Gastrocnemius medialis (tissue), 4 donors: ENCODE measurements around the gene BTF3L4.

Experiments
- POLR2A ChIP-seq, 2 donors: fragments of 450-650 bp; IDR thresholded peaks; one replicate each; pipeline ENCODE4 v1.6.1; 2017; ENCODE audit warnings: antibody characterized with exemption in 2 of 2, mild to moderate bottlenecking in 2 of 2, moderate library complexity in 2 of 2
- TF ChIP-seq, protein P1 (sequence below), 5 experiments: fragments of 450-650 bp in 3 of 5; fragments of 200-600 bp in 2 of 5; sonication (generic) in 2 of 5; IDR thresholded peaks in 4 of 5; conservative IDR thresholded peaks in 1 of 5; 1 replicate in 4 of 5; 2 replicates in 1 of 5; pipeline ENCODE4 v1.5.1; 2016 to 2019; ENCODE audit warnings: antibody characterized with exemption in 5 of 5, mild to moderate bottlenecking in 3 of 5, moderate library complexity in 3 of 5

DNA sequence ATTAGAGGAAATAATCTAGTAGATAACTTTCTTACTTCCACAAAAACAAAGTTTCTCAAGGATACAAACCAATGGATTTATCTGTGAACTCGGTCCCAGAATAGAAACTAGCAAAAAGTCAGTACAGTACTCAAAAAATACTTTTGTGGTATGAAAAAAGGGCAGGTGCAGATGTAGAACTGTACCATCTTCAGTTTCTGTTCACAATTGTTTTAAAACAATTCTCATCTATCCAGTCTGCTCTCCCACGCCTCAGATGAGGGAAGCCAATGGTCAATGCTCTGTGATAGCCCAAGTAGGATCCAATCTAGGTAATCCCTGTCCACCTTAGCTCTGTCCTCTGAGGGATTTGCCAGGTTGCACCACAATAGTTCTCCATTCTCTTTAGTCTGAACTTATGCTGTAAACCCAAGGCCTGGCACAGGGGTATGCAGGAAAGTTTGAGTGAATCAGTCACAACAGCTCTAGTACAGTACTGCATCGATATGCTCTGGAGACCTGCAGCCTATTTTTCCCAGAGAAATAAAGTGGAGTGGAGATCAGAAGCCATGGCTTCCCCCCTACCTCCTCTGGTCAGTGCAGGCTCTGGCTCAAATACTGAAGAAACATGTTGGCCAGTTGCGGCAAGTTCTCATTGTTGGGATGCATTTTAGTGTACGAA lies 23.8 kb upstream of the BTF3L4 start:
- TF ChIP-seq POLR2A (IDR thresholded peaks at IDR 0.05): no peak
- TF ChIP-seq, protein P1, sequence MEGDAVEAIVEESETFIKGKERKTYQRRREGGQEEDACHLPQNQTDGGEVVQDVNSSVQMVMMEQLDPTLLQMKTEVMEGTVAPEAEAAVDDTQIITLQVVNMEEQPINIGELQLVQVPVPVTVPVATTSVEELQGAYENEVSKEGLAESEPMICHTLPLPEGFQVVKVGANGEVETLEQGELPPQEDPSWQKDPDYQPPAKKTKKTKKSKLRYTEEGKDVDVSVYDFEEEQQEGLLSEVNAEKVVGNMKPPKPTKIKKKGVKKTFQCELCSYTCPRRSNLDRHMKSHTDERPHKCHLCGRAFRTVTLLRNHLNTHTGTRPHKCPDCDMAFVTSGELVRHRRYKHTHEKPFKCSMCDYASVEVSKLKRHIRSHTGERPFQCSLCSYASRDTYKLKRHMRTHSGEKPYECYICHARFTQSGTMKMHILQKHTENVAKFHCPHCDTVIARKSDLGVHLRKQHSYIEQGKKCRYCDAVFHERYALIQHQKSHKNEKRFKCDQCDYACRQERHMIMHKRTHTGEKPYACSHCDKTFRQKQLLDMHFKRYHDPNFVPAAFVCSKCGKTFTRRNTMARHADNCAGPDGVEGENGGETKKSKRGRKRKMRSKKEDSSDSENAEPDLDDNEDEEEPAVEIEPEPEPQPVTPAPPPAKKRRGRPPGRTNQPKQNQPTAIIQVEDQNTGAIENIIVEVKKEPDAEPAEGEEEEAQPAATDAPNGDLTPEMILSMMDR (IDR thresholded peaks at IDR 0.05 in 4 of 5, conservative IDR thresholded peaks at IDR 0.05 in 1 of 5): no peak
